Measurements from ENCODE around the gene SEMA5A.

The SEMA5A gene, protein sequence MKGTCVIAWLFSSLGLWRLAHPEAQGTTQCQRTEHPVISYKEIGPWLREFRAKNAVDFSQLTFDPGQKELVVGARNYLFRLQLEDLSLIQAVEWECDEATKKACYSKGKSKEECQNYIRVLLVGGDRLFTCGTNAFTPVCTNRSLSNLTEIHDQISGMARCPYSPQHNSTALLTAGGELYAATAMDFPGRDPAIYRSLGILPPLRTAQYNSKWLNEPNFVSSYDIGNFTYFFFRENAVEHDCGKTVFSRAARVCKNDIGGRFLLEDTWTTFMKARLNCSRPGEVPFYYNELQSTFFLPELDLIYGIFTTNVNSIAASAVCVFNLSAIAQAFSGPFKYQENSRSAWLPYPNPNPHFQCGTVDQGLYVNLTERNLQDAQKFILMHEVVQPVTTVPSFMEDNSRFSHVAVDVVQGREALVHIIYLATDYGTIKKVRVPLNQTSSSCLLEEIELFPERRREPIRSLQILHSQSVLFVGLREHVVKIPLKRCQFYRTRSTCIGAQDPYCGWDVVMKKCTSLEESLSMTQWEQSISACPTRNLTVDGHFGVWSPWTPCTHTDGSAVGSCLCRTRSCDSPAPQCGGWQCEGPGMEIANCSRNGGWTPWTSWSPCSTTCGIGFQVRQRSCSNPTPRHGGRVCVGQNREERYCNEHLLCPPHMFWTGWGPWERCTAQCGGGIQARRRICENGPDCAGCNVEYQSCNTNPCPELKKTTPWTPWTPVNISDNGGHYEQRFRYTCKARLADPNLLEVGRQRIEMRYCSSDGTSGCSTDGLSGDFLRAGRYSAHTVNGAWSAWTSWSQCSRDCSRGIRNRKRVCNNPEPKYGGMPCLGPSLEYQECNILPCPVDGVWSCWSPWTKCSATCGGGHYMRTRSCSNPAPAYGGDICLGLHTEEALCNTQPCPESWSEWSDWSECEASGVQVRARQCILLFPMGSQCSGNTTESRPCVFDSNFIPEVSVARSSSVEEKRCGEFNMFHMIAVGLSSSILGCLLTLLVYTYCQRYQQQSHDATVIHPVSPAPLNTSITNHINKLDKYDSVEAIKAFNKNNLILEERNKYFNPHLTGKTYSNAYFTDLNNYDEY

DNA sequence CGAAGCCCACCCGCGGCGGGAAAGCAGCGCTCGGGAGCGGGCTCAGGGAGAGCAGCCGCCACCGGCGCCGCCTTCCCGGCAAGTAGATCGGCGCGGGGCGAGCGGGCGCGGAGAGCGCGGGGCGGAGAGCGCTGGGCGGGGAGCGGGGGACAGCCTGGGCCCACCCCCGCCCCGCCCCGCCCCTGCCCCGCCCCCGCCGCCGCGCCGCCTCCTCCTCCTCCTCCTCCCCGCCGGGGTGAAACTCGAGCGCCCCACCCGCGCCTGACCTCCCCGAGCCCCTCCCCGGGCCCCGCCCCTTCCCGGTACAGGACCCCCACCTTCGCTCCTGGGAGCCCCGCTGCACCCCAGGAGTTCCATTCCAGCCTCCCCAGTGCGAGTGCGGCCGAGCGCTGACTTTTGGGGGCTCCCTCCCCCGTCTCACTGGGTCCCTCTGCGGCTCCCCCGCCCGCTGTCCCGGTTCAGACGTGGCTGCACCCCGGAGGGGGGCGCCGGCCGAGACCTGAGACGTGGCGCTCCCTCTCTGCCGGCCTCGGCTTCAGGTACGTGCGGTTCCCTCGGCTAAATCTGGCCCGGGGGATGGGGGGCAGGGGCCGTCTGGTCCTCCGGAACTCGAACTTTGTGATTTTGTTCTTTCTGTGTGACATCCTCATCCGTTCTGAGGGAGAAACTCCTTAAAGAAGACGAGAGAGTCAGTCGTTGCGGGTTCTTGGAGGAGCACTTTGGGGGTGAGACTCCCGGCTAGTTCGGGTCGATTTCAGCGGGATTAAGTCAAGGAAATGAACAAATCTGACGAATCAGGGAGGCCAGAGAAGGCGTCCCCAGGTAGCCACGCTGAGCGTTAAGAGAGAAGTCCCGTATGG, at the start of gene SEMA5A:
Gene SEMA5A, minus strand, starts transcription at position 84 of the 860 bp plus-strand sequence. CDS start 166,129 bp downstream, outside the sequence.
- no peak for DNase-seq (ENCODE audit: low read depth, low spot score)

DNA sequence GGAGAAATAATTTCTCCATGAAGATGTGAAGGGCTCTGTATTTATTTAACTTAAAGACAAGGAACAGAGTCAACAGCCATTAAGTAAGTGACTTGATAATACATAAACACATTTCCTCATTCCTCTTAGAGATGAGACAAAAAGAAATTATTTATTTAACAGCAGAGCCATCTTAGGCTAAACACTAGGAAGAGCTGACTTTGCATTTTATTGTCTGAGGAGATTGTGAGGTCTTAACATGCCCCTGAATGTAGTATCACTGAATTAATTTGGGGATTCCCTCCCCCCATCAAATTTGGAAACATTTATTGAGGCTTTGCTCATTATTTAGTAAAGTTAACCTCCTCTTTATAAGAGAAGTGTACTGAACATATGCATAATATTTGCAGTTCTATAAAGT, 49.0 kb upstream of the SEMA5A start:
- DNase-seq (ENCODE audit: low read depth, low spot score), result no peak

DNA sequence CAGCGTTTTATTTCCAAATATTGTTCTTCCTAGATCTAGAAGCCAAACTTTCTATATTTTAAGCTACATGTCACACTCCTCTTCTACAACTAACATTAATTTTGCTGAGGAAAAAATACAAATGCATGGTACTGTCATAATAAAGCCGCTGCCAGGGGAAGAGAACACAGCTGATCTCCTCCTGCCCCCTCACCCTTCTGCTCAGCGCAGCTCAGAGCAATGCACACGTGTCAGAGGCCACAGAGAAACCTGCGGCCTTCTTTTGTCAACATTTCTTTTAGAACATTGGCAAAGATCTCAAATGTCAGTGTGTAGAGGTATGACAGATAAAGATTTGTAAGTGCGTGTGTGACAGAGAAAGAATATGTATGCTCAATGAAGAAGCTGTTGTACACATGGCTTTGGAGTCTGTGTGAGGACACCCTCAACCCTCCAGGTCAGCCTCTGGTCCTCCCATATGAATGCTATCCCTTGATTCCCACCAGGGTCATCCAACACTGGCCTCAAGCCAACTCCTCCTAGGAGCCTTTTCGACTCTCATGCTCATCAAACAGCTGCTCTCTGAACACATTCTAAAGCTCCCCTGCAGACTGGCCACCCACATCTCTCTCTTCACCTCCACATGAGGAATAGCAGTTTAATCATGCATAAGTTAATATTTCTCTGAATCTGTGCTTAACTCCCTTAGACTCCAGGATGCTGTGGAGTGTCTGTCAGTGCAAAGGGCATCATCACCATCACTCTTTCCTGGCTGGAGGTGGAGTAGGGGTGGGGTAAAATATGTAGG, 43.4 kb upstream of the SEMA5A start:
- no peak for DNase-seq (ENCODE audit: low read depth, low spot score)

DNA sequence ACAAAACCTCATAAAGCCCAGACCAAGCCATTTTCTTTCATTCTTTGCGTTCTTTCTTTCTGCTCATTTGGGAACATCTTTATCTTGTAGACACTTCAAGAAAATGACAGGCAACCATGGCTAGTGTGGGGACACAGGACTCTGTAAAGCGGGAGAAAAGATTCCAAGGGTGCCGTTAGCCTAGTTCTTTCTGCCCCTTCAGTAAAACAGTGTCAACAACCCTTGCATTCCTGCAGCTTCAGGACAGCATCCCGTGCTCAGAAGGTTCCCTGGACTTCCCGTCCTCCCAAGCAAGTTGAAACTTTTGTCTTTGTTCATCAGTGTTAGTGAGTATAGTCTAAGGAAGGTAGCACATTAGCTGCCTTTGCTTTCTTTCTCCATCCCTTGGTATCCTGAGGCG, 42.4 kb upstream of the SEMA5A start:
- DNase-seq (ENCODE audit: low read depth, low spot score), result no peak

DNA sequence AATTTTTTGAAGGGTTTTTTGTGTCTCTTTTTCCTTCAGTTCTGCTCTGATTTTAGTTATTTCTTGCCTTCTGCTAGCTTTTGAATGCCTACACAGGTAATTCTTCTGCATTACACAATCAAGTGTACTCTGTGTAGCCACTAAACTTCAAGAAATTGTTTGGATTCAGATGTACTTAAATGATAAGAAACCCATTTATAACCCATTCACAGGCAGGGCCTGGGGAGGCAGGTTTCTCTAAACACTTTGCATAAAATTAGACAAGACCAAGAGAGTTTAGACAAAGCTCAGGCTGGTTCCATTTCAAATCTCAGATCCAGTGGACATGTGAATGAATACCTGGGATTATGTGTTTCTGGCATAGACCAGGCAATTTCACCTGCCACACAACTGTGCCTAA, 41.3 kb upstream of the SEMA5A start:
- no peak for DNase-seq (ENCODE audit: low read depth, low spot score)

DNA sequence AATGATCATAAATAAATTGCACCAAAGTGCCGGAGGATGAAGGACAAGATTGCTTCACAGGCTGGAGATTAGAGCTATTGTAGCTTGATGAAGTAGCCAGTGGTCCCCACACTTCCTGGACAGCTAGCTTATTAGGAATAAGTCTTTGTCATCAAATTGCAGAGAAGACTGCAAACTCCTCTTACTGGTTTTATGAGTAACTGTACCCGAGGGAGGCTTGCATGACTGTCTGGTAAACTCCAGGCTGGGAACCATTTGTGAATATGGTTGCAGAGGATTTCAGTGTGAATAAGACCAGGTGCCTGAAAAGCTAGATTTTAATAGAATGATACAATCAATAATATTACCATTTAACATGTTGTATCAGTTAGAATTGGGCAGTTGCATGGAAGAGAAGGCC, 36.5 kb upstream of the SEMA5A start:
- no peak for DNase-seq (ENCODE audit: low read depth, low spot score)

DNA sequence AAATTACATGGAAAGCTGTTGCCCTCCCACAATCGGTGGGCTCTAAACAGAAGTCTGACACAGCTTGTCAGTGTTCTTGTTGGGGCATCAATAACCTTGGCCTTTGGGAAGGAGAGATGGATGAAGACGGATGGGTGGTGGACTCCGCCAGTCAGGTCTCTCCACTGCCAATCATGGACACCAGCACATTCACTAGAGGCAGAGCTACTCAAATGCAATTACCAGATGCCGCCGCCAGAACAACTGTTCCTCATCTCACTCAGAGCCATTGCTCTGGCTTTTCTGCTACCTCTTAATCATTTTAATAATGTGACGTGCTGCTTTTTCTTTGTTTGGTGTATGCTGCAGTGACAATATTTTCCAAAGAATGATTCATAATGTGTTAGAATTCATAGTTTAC, 27.9 kb upstream of the SEMA5A start:
- no peak for DNase-seq (ENCODE audit: low read depth, low spot score)

DNA sequence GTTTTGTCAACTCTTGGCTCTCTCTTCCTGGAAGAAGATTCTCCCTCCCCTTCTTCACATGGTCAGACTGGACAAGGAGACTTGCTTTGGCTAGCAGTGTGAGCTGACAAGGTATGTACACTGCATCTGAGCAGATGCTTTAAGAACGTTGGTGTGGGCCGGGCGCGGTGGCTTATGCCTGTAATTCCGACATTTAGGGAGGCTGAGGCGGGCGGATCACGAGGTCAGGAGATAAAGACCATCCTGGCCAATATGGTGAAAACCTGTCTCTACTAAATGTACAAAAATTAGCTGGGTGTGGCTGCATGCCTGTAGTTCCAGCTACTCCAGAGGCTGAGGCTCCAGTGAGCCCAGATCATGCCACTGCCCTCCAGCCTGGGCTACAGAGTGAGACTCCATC, 26.4 kb upstream of the SEMA5A start:
- no peak for DNase-seq (ENCODE audit: low read depth, low spot score)

DNA sequence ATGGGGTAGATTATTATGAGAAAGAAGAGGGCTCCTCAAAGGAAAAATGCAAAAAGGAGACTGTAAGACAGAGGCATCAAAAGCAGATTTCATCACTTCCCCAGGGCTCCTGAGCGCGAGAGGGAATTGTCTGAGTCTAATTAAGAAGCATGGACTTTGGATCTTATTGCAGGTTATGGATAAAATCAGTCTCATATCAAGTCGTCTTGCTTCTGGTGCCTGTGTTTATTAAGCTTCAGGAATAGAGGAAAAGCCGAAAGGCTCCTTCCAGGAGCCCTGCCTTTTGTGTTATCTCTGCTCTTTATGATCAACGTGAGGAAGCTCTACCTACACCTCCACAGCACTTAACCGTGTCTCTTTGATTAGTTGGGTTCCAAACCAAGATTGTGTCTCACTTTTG, 25.0 kb upstream of the SEMA5A start:
- no peak for DNase-seq (ENCODE audit: low read depth, low spot score)

DNA sequence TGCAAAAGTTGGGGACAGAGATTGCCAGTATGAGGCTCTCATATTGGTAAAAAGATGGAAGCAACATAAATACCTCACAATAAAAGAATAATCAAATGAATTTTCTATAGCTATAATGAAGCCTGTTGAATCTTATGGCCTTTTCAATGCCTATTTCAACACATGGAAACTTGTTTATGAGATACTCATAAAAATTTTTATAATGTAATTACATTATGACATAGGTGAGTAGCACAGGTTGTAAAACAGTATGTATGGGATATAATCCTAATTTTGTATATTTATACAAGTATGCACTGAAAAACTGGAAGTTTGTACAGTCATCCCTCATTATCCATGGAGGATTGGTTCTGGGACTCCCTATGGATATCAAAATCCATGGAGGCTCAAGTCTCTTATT, 21.2 kb upstream of the SEMA5A start:
- DNase-seq (ENCODE audit: low read depth, low spot score), result no peak

DNA sequence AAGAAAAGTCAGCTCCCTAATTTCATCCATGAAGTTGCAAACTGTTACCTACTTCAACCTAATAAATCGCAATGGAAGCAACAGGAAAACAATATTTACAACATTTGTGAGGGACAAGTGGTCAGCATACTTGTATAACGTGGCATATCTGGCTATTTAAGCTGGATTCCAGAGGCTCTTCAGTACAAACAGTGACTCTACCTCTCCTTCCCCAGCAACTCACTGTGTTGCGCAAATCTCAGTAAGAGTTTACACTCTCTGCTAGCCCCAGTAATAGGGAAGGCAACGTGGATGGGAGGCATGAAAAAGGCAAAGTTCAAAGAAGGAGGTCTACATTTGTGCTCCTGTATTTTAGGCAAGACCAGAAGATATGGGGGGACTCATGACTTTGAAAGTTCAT, 18.9 kb upstream of the SEMA5A start:
- no peak for DNase-seq (ENCODE audit: low read depth, low spot score)

DNA sequence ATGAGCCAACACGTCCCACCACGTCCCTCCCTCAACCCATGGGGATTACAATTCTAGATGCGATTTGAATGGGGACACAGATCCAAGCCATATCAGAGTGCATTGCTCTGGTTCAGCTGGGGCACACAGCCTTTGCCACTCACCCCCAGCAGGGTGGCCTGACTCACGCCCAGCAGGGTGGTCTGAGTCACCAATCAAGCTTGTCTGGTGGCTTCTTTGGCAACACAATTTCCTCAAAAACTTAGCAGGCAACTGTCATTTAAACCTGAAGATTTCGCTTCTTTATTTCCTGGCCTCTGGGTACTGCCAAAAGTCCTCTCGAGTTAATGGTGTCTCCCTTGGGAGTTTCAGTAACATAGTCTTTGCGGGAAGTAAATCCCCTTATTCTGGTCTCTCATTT, 16.3 kb upstream of the SEMA5A start:
- DNase-seq (ENCODE audit: low read depth, low spot score), result no peak

DNA sequence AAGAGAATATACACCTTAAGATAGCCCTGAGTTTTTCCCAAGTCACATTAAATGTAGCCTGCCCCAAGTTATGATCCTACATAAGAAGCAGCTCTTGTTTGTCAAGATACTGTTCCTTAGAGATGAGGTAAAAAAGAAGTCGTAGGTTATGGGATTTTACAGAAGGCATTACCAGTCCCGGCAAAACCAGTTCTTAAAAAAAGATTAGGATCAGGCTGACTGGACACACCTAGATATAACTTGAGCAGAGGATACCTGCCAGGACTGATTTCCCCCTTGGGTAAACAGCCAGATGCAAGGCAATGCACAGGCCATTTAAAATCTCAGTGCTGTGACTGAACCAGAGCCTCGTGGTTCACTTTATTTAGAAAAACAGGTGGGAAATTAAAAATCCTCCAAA, 14.1 kb upstream of the SEMA5A start:
- DNase-seq (ENCODE audit: low read depth, low spot score), result no peak

DNA sequence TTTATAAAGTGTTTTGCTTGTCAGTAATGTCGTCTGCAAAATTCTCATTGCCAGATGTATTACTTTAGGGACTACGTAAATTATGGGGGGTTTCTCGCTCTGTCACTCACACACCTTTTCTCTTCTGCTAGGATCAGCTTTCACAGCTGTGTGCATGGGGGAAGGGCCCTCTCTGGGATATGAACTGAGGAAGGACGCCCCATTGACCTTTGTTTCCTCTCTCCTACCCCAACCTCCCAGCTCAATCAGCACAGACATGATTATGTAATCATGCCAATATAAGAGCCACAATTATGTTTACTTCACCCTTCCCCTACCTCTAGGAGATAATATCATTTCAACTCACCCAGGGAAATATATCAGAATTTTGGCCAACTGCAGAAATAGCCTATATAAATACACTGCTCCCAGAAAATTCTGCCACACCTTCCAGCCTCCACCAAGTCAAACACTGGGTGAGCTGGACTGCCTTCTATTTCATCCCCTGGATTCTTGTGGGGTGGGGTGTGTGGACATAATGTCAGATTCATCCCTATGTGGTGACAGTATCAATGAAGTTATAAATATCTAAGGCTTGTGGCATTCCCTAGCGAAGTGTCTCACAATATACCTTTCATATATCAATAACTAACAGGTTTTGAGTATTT, 12.6 kb upstream of the SEMA5A start:
- no peak for DNase-seq (ENCODE audit: low read depth, low spot score)

DNA sequence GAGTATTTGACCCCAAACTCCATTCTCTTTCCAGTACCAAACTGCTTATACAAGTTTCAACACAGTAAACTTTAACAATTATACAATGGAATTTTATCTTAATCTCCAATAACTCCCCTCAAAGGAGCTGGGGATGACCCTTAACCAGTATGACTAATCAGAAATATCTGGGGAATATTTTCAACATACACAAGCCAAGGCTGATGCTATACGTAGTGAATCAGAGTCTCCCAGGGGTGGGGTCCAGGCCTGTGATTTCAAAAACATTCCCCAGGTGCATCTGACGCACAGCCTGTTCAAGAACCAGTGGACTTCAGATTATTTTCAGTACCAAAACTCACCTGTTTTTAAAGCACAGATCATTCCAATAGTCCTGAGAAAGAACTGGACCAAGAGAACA, 11.8 kb upstream of the SEMA5A start:
- no peak for DNase-seq (ENCODE audit: low read depth, low spot score)

DNA sequence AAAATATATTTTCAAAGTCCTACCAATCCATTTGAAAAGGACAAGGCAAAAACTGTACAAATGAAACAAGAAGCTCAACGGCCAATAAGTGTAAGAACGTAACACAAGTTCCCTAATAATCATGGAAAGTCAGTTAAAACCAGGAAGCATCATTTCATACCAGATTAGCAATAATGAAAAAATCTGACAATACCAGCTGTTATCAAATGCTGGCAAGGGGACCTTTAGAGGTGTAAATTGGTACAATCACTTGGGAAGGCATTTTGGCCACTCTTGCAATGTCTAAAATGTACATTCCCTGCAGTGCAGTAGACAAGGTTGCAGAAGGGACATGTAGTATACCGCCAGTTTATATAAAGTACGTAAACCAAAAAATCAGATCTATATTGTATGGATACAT, 10.1 kb upstream of the SEMA5A start:
- no peak for DNase-seq (ENCODE audit: low read depth, low spot score)

DNA sequence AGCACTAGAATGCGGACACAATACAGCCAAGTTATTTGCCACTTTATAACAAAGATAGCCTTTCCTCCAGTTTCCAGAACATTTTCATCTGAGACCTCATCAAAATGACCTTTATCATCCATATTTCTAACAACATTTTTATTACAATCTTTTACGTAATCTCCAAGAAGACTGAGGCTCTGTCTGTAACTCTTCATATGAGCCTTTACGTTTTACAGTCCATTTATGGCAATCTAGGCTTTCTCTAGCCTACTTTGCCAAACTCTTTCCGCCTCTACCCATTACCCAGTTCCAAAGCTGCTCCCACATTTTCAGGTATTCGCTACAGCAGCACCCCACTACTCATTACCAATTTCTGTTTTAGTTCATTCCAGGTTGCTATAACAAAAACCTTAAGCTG, 8.2 kb upstream of the SEMA5A start:
- no peak for DNase-seq (ENCODE audit: low read depth, low spot score)

DNA sequence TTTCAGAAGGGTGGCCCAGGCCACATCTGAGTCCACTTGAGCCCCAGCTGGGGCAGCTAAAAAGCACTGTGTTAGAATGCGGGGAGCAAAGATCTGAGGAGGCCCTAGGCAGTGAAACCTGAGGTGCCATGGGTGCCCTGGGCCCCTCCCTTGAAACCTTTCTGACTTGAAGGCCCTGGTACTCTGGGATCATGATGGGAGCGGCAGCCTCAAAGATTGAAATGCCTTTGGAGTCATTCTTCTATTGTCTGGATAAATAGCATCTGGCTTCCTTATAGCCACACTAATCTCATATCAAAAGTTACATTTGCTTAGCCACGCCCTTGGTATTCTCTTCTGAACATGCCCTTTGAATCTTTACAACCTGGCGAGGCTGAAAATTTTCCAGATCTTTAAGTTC, 7.7 kb upstream of the SEMA5A start:
- DNase-seq (ENCODE audit: low read depth, low spot score), result no peak

DNA sequence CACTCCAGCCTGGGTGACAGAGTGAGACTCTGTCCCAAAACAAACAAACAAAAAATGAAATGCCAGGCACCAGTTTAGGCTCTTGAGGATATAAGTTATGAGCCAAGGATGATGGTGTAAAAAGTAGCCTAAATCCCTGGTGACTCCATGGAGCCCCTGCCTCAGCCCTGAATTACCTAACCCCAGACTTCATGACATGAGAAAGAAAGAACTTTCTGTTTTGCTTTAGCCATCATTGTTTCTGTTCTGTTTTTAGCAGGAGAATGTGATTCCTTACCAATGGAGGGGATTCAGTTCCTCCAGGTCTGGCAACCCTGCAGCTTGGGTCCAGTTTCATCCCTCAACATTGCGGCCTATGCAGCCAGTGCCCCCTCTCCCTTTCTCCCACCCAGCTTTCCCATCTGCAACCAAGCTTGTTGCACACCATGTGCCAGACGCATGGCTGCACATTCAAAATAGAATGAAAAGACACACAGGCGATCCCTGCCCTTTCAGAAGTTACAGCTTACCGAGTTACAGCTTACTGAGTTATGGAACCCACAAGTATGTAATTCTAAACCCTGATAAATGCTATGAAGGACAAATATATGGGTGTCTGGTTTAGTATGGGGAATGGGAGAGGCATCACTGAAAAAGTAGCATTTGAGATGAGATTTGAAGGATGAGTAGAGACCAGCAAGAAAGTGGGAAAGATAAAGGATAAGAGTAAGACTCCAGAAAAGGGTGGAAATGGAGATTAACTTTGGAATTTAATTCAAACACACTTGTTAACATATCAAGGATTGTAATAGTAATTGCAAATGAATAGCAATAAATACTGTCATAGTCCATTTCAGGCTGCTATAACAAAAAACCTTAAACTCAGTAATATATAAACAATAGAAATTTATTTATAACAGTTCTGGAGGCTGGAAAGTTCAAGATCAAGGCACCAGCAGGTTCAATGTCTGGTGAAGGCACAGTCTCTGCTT, 6.0 kb upstream of the SEMA5A start:
- DNase-seq (ENCODE audit: low read depth, low spot score), result no peak
